Measurements from ENCODE around the gene PLCL2.

The PLCL2 gene

DNA sequence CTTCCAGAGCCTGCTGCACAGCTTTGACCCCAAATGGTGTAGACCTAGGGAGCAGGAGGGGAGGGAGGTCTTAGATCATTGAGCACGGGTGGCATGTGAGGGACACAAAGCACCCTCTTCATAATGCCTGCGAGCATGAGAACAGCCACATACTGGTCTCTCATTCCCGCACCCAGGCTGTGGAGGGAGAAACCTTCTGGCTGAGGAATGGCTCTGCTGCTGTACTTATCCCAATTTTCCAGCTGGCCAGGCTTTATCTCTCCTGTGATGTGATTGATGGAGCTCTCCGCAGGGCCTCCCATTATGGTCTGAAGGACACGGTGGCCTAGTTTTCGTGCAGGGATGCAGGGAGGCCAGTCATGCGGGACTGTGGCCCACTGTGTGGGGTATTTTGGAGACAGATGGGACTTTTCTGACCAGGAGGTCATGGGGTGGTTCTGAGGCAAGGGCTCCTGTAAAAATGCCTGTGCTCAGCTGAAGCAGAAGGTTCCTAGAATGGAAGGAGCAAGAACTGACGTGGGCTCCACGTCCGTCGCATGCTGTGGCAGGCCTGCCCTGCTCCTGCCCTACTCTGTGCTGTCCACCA, 251.5 kb downstream of the PLCL2 start:
- H3K27me3 Mint-ChIP-seq: peaks cover 10% of the 10 kb centered on the region
- H3K27ac Mint-ChIP-seq: no peak overlapping the region
- H3K4me1 Mint-ChIP-seq: no peaks in the 10 kb centered on the region
- no peak for ATAC-seq
- H3K4me3 Mint-ChIP-seq: no peak overlapping the region
- no peaks in the 10 kb centered on the region for H3K9me3 Mint-ChIP-seq
- no peaks in the 10 kb centered on the region for H3K36me3 Mint-ChIP-seq

GRCh38 chr3:17137321-17137826, 252.6 kb downstream of the PLCL2 start:
- Mint-ChIP-seq H3K36me3 (no peaks in the 10 kb centered on the region), H3K27ac (no peak overlapping the region), H3K27me3 (peaks cover 10% of the 10 kb centered on the region), H3K4me3 (no peak overlapping the region), H3K9me3 (no peaks in the 10 kb centered on the region), H3K4me1 (no peaks in the 10 kb centered on the region)
- no peak for ATAC-seq

DNA sequence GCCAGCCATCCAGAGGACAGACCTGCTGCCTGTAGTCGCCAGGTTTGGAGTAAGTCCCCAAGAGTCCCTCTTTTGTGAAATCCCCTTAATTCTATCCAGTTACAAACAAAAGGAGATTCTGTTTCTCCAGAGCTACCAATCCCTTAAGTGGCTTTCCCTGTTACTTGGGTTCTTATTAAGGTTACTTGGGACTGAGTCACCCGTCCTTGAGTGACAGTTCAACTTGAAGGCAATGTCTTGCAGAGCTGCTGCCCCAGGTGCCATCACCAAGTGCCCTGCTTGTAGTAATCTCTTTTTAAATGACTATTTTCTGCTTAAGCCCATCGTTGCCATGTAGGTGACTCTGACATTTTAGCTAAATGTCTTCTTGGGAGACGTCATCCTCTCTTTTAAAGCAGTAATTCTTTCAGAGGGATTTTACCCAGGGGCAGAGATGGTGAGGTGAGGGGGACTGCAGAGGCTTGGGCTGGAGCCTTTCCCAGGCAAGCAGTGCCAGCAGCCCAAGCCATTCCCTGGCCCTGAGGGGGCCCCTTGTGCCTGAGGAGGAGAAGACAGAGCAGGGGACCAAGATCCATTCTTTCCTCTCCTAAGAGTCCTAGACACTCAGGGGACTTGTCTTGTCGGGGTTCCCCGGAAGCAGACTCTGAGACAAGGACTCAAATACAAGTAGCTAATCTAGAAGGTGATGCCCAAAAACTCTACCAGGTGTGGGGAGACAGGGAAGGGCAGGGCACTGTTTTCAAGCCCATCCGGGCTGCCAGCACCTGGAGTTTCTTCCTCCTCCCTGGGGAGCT, 253.7 kb downstream of the PLCL2 start:
- H3K27me3 Mint-ChIP-seq: peaks cover 10% of the 10 kb centered on the region
- no peak for ATAC-seq
- no peaks in the 10 kb centered on the region for H3K9me3 Mint-ChIP-seq
- H3K4me1 Mint-ChIP-seq: no peaks in the 10 kb centered on the region
- no peak overlapping the region for H3K4me3 Mint-ChIP-seq
- H3K36me3 Mint-ChIP-seq: no peaks in the 10 kb centered on the region
- H3K27ac Mint-ChIP-seq: no peak overlapping the region
